GM23338 (cell line): ENCODE results near the gene KCNN2. TPM values are rescaled to one million over a fixed set of nuclear protein-coding genes. Genes with fewer than 3 reads are reported as not detected.

Experiments
- ATAC-seq: fragments of 200-7000 bp; cut with Tn5 transposase; 3 replicates; pipeline ENCODE4 v1.9.1; 2020
- DNase-seq: peaks from one replicate; pipeline ENCODE4 v3.0.0-alpha.2; 2015; ENCODE audit warnings: low spot score
- H2AFZ ChIP-seq: fragments of 200-600 bp; sonication (generic); 2 replicates; pipeline ENCODE4 v1.8.0; 2016; ENCODE audit warnings: antibody characterized with exemption, mild to moderate bottlenecking, moderate library complexity
- H3F3A ChIP-seq: fragments of 200-600 bp; sonication (generic); replicated peaks from 2 replicates; pipeline ENCODE4 v1.8.0; 2017; ENCODE audit warnings: antibody characterized with exemption, mixed run types, low read depth
- H3K27ac ChIP-seq: fragments of 200-600 bp; sonication (generic); 2 replicates; pipeline ENCODE4 v1.6.1; 2016; ENCODE audit warnings: low read depth
- H3K27me3 ChIP-seq: fragments of 200-600 bp; sonication (generic); 2 replicates; pipeline ENCODE4 v1.8.0; 2016; ENCODE audit warnings: mild to moderate bottlenecking, mixed run types, moderate library complexity; ENCODE audit not compliant: insufficient read depth
- H3K36me3 ChIP-seq: fragments of 200-600 bp; sonication (generic); 2 replicates; pipeline ENCODE4 v1.8.0; 2016; ENCODE audit warnings: mild to moderate bottlenecking; ENCODE audit not compliant: insufficient read depth
- H3K4me1 ChIP-seq: fragments of 200-600 bp; sonication (generic); 2 replicates; pipeline ENCODE4 v1.8.0; 2016; ENCODE audit warnings: mild to moderate bottlenecking, moderate library complexity; ENCODE audit not compliant: insufficient read depth
- H3K4me2 ChIP-seq: fragments of 200-600 bp; sonication (generic); 2 replicates; pipeline ENCODE4 v1.7.1; 2017; ENCODE audit warnings: mixed run types
- H3K4me3 ChIP-seq: fragments of 200-600 bp; sonication (generic); 2 replicates; pipeline ENCODE4 v1.6.1; 2016; ENCODE audit warnings: mixed run types
- H3K79me2 ChIP-seq: fragments of 200-600 bp; sonication (generic); replicated peaks from 2 replicates; pipeline ENCODE4 v1.8.0; 2017; ENCODE audit warnings: mild to moderate bottlenecking; ENCODE audit not compliant: insufficient read depth
- H3K9me2 ChIP-seq: fragments of 200-600 bp; sonication (generic); 2 replicates; pipeline ENCODE4 v1.8.0; 2017; ENCODE audit not compliant: insufficient read depth
- H4K20me1 ChIP-seq: fragments of 200-600 bp; sonication (generic); replicated peaks from 2 replicates; pipeline ENCODE4 v1.8.0; 2017; ENCODE audit warnings: mild to moderate bottlenecking; ENCODE audit not compliant: insufficient read depth
- H3K27ac Mint-ChIP-seq: 2 replicates; pipeline ENCODE4 v1.8.0; 2020; ENCODE audit warnings: inconsistent platforms, mild to moderate bottlenecking, moderate library complexity, mixed read lengths
- H3K27me3 Mint-ChIP-seq: 3 replicates; pipeline ENCODE4 v1.8.0; 2022; ENCODE audit warnings: low read depth, mild to moderate bottlenecking, moderate library complexity, mixed read lengths, inconsistent platforms; ENCODE audit not compliant: insufficient read depth, poor library complexity
- H3K36me3 Mint-ChIP-seq: 3 replicates; pipeline ENCODE4 v1.8.0; 2021; ENCODE audit warnings: low read depth, mild to moderate bottlenecking, inconsistent platforms, moderate library complexity, mixed read lengths
- H3K4me1 Mint-ChIP-seq: 3 replicates; pipeline ENCODE4 v1.8.0; 2020; ENCODE audit warnings: mild to moderate bottlenecking, inconsistent platforms, mixed read lengths
- H3K4me3 Mint-ChIP-seq: 3 replicates; pipeline ENCODE4 v1.8.0; 2021; ENCODE audit warnings: moderate library complexity, mild to moderate bottlenecking, inconsistent platforms, mixed read lengths
- H3K9me3 Mint-ChIP-seq: 3 replicates; pipeline ENCODE4 v1.8.0; 2020; ENCODE audit warnings: moderate library complexity, mild to moderate bottlenecking, inconsistent platforms, mixed read lengths
- JUNB ChIP-seq: IDR thresholded peaks from one replicate; pipeline ENCODE4 v1.6.1; 2016; ENCODE audit warnings: antibody characterized with exemption; ENCODE audit not compliant: unreplicated experiment
- polyA plus RNA-seq: library from polyadenylated mRNA; unstranded; fragments of >200 nt; fragmentation: Nextera tagmentation; extraction: Ambion mirVana; gene quantifications from 2 replicates; pipeline ENCODE4 v1.2.1, GENCODE V29; 2016
- total RNA-seq: library from RNA; depleted of rRNA; stranded (reverse); fragments of >200 nt; shearing (Covaris generic); gene quantifications from 2 replicates; pipeline ENCODE4 v1.2.3, GENCODE V29; 2014
- TF ChIP-seq, protein P1 (sequence below): fragments of 250-450 bp; sonication (Bioruptor Pico); IDR thresholded peaks from 2 replicates; pipeline ENCODE4 v1.5.0; 2020; ENCODE audit warnings: mild to moderate bottlenecking, moderate library complexity
- TF ChIP-seq, protein P2 (sequence below), 2 experiments: fragments of 200-600 bp in 1 of 2; sonication (generic) in 1 of 2; conservative IDR thresholded peaks; 2 replicates each; pipeline versions ENCODE4 v1.5.1 to v1.6.1; 2016 to 2017; ENCODE audit warnings: antibody characterized with exemption in 2 of 2, low read depth in 2 of 2, mild to moderate bottlenecking in 2 of 2, moderate library complexity in 1 of 2

KCNN2 gene
- total and polyA plus RNA-seq, 2 experiments from 2014 or later: 14.7 to 15.9 TPM

DNA sequence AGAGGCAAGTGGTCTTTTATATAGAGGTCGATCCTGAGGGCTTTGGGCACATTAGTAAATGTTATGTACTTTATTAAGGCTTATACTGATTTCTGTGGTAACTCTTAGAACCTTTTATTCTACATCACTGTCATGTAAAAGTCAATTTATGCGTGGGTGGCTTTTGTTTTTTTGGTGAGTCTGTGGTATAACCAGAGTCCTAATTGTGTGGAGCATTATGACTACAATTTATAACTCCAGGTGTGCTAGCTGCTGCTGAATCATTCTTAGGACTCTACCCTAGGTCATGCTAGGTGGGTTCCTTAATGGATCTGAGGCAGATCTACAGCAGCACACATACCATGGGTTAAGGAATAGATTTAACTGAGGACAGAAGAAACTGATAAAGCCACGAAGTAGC is 33.9 kb upstream of the KCNN2 start:
- Histone ChIP-seq H3K9me2 (no peaks in the 10 kb centered on the region), H4K20me1 (no peaks in the 10 kb centered on the region), H3K4me3 (no peak overlapping the region), H3K79me2 (no peaks in the 10 kb centered on the region), H3F3A (no peaks in the 10 kb centered on the region), H3K27ac (no peak overlapping the region), H3K36me3 (no peaks in the 10 kb centered on the region), H3K27me3 (no peaks in the 10 kb centered on the region), H2AFZ (no peak overlapping the region), H3K4me2 (no peak overlapping the region), H3K4me1 (no peaks in the 10 kb centered on the region)
- Mint-ChIP-seq H3K36me3 (no peaks in the 10 kb centered on the region), H3K27me3 (no peaks in the 10 kb centered on the region), H3K4me3 (no peak overlapping the region), H3K9me3 (no peaks in the 10 kb centered on the region; the same call in 2 of the 3 replicates), H3K27ac (no peak overlapping the region), H3K4me1 (no peaks in the 10 kb centered on the region)
- ATAC-seq: no peak
- no peak for DNase-seq
- TF ChIP-seq JUNB: no peak
- TF ChIP-seq, protein P1, sequence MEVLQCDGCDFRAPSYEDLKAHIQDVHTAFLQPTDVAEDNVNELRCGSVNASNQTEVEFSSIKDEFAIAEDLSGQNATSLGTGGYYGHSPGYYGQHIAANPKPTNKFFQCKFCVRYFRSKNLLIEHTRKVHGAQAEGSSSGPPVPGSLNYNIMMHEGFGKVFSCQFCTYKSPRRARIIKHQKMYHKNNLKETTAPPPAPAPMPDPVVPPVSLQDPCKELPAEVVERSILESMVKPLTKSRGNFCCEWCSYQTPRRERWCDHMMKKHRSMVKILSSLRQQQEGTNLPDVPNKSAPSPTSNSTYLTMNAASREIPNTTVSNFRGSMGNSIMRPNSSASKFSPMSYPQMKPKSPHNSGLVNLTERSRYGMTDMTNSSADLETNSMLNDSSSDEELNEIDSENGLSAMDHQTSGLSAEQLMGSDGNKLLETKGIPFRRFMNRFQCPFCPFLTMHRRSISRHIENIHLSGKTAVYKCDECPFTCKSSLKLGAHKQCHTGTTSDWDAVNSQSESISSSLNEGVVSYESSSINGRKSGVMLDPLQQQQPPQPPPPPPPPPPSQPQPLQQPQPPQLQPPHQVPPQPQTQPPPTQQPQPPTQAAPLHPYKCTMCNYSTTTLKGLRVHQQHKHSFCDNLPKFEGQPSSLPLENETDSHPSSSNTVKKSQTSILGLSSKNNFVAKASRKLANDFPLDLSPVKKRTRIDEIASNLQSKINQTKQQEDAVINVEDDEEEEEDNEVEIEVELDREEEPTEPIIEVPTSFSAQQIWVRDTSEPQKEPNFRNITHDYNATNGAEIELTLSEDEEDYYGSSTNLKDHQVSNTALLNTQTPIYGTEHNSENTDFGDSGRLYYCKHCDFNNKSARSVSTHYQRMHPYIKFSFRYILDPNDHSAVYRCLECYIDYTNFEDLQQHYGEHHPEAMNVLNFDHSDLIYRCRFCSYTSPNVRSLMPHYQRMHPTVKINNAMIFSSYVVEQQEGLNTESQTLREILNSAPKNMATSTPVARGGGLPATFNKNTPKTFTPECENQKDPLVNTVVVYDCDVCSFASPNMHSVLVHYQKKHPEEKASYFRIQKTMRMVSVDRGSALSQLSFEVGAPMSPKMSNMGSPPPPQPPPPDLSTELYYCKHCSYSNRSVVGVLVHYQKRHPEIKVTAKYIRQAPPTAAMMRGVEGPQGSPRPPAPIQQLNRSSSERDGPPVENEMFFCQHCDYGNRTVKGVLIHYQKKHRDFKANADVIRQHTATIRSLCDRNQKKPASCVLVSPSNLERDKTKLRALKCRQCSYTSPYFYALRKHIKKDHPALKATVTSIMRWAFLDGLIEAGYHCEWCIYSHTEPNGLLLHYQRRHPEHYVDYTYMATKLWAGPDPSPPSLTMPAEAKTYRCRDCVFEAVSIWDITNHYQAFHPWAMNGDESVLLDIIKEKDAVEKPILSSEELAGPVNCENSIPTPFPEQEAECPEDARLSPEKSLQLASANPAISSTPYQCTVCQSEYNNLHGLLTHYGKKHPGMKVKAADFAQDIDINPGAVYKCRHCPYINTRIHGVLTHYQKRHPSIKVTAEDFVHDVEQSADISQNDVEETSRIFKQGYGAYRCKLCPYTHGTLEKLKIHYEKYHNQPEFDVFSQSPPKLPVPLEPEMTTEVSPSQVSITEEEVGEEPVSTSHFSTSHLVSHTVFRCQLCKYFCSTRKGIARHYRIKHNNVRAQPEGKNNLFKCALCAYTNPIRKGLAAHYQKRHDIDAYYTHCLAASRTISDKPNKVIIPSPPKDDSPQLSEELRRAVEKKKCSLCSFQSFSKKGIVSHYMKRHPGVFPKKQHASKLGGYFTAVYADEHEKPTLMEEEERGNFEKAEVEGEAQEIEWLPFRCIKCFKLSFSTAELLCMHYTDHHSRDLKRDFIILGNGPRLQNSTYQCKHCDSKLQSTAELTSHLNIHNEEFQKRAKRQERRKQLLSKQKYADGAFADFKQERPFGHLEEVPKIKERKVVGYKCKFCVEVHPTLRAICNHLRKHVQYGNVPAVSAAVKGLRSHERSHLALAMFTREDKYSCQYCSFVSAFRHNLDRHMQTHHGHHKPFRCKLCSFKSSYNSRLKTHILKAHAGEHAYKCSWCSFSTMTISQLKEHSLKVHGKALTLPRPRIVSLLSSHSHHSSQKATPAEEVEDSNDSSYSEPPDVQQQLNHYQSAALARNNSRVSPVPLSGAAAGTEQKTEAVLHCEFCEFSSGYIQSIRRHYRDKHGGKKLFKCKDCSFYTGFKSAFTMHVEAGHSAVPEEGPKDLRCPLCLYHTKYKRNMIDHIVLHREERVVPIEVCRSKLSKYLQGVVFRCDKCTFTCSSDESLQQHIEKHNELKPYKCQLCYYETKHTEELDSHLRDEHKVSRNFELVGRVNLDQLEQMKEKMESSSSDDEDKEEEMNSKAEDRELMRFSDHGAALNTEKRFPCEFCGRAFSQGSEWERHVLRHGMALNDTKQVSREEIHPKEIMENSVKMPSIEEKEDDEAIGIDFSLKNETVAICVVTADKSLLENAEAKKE (CRISPR knock-in tag): no peak
- TF ChIP-seq, protein P2, sequence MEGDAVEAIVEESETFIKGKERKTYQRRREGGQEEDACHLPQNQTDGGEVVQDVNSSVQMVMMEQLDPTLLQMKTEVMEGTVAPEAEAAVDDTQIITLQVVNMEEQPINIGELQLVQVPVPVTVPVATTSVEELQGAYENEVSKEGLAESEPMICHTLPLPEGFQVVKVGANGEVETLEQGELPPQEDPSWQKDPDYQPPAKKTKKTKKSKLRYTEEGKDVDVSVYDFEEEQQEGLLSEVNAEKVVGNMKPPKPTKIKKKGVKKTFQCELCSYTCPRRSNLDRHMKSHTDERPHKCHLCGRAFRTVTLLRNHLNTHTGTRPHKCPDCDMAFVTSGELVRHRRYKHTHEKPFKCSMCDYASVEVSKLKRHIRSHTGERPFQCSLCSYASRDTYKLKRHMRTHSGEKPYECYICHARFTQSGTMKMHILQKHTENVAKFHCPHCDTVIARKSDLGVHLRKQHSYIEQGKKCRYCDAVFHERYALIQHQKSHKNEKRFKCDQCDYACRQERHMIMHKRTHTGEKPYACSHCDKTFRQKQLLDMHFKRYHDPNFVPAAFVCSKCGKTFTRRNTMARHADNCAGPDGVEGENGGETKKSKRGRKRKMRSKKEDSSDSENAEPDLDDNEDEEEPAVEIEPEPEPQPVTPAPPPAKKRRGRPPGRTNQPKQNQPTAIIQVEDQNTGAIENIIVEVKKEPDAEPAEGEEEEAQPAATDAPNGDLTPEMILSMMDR (conservative IDR thresholded peaks at IDR 0.05; ENCODE audit: low read depth in 2 of 2): no peak
